ENCODE measurements around the gene NUMA1. TPM values are rescaled to one million over a fixed set of nuclear protein-coding genes. Genes with fewer than 3 reads are reported as not detected.
A peak's percentile ranks its signal among the peaks of the same experiment; 100 is the strongest.

NUMA1 gene
- total and polyA plus RNA-seq, 2 experiments from 2014 or later, result 119 to 417 TPM

DNA sequence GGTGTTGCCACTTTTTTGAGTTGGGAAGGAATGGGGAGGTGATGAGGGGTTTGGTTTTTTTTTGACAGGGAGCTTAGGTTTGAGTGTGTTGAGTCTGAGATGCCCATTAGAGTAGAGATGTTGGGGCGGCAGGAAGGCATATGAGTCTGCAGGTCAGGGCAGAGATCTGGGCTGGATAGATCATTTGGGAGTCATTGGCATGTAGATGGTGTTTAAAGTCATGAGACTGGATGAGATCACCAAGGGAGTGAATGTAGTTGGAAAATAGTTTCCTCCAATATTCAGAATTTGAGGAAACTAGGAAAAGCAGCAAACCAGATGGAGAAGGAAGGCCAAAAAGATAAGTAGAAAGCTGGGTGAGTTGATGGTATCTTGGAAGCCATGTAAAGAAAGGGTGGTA is 34.2 kb upstream of the NUMA1 start:
- TF ChIP-seq, protein P1, sequence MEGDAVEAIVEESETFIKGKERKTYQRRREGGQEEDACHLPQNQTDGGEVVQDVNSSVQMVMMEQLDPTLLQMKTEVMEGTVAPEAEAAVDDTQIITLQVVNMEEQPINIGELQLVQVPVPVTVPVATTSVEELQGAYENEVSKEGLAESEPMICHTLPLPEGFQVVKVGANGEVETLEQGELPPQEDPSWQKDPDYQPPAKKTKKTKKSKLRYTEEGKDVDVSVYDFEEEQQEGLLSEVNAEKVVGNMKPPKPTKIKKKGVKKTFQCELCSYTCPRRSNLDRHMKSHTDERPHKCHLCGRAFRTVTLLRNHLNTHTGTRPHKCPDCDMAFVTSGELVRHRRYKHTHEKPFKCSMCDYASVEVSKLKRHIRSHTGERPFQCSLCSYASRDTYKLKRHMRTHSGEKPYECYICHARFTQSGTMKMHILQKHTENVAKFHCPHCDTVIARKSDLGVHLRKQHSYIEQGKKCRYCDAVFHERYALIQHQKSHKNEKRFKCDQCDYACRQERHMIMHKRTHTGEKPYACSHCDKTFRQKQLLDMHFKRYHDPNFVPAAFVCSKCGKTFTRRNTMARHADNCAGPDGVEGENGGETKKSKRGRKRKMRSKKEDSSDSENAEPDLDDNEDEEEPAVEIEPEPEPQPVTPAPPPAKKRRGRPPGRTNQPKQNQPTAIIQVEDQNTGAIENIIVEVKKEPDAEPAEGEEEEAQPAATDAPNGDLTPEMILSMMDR (IDR thresholded peaks at IDR 0.05; ENCODE audit: low read depth, low read length), result no peak
- no peaks in the 10 kb centered on the region for H3K27me3 ChIP-seq
- peaks cover 7% of the 10 kb centered on the region for H3K4me1 ChIP-seq (ENCODE audit: low read depth)
- H3K9me3 ChIP-seq (ENCODE audit: low read depth), result no peaks in the 10 kb centered on the region
- H3K27ac ChIP-seq, result no peak overlapping the region
- H3K4me3 ChIP-seq, result no peak overlapping the region
- DNase-seq (ENCODE audit: low read depth in 1 of 2, low spot score in 1 of 2), result no peak
- H3K36me3 ChIP-seq, result no peaks in the 10 kb centered on the region

DNA sequence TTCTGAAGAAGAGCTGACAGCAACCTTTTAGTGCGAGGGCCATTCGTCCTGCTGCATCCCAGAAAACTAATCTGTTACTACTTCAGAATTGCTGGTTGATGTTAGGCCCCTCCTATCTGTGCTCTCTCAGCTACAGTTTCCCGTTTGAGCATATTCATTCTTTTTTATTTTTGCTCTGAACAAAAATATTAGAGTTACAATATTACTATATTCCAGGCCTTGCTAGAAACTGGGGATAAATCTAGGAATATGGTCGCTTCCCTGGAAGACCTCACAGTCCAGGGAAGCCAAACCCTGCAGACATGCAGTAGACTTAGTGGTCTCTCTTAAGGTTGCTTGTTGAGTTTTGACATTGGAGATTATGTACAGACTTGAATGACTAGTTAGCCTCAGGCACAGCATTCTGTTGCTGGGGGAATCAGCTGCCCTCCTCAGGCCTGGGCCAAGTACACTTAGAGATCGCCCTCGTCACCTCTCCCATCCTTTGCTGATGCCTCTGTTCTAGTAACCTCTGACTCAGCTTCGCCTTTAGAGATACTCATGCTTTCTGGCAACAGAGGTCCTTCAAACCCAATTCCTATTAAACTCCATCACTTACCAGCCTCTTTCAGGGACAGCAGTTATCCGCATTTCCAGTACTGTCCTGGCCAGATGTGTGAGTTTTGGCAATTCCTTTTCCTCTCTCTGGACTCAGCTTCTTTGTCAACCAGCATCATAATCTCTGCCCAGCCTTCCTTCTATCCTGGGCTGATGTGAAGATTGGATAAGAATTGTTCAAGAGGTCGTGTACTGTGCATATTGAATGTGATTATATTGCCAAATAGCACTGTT is 32.9 kb upstream of the NUMA1 start:
- peak overlapping the region; percentile 44 for H3K4me3 ChIP-seq
- H3K9me3 ChIP-seq (ENCODE audit: low read depth), result no peaks in the 10 kb centered on the region
- TF ChIP-seq, protein P1 (IDR thresholded peaks at IDR 0.05; ENCODE audit: low read depth, low read length), result no peak
- H3K27ac ChIP-seq, result peak overlapping the region; percentile 98
- H3K4me1 ChIP-seq (ENCODE audit: low read depth), result peaks cover 7% of the 10 kb centered on the region
- H3K36me3 ChIP-seq, result no peaks in the 10 kb centered on the region
- DNase-seq (ENCODE audit: low read depth in 1 of 2, low spot score in 1 of 2), result no peak
- no peaks in the 10 kb centered on the region for H3K27me3 ChIP-seq

DNA sequence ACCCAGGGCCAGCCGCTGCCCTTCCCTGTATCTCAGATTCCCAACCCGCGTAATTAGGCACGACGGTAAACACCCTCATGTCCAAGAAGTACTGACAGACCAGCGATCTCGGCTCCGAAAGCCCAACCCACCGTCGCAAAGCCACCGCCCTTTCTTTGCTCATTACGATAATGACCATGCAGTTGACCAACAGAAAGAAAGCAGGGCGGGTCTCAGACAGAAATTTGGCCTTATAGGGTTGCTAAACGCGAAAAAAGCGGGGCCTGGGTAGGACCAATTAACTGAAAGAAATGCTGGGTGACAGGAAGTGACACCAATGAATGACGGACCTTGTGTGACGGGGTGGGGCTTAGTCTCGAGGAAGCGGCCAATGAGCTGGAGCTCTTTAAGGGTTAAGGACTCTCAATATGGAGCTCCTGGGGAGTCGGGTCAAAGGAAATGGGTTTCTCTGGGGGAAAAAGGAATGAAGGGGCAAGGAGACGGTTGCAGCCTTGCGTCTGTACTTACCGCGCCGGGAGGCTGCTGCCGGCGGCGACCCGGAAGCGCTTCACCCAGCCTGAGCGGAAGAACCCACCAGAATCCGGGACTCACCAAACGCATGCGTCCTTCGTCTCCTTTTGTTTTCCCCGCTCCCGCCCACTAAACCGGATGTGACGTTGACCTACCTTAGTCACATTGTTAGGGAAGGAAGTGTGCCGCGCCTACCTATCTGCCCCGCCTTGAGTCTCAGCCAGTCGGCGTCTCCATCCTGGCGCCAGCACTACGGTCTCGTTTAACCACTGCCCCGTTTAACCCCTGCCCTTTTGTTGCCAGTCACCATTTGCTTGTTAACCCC is 32.0 kb upstream of the NUMA1 start, which contains the start of gene ANAPC15:
Gene ANAPC15 (minus strand): TSS at position 553 of the 835 bp plus-strand sequence. CDS start 1,419 bp downstream, outside the sequence.
- TF ChIP-seq, protein P1 (IDR thresholded peaks at IDR 0.05; ENCODE audit: low read depth, low read length), result no peak
- Histone ChIP-seq H3K4me1 (ENCODE audit: low read depth) (peaks cover 7% of the 10 kb centered on the region), H3K4me3 (peak within 1 kb of the TSS; percentile 44), H3K27me3 (no peaks in the 10 kb centered on the region), H3K27ac (peak within 1 kb of the TSS; percentile 98), H3K9me3 (ENCODE audit: low read depth) (no peaks in the 10 kb centered on the region), H3K36me3 (no peaks in the 10 kb centered on the region)
- DNase-seq (ENCODE audit: low read depth in 1 of 2, low spot score in 1 of 2), result peak; percentile 99 to 100

GRCh38 chr11:72111300-72112142 is 31.2 kb upstream of the NUMA1 start:
- Histone ChIP-seq H3K4me3 (peak overlapping the region; percentile 40), H3K27me3 (no peaks in the 10 kb centered on the region), H3K36me3 (no peaks in the 10 kb centered on the region), H3K4me1 (ENCODE audit: low read depth) (peaks cover 7% of the 10 kb centered on the region), H3K27ac (peak overlapping the region; percentile 98), H3K9me3 (ENCODE audit: low read depth) (no peaks in the 10 kb centered on the region)
- no peak for DNase-seq (ENCODE audit: low read depth in 1 of 2, low spot score in 1 of 2)
- TF ChIP-seq, protein P1 (IDR thresholded peaks at IDR 0.05; ENCODE audit: low read depth, low read length), result no peak

GRCh38 chr11:72105888-72106287 is 25.5 kb upstream of the NUMA1 start, which contains the start of gene TOMT:
TOMT (plus strand) TSS chr11:72105924; CDS start chr11:72105952, 28 bp downstream.
- H3K4me3 ChIP-seq, result no peak within 1 kb of the TSS
- TF ChIP-seq, protein P1 (IDR thresholded peaks at IDR 0.05; ENCODE audit: low read depth, low read length), result no peak

More at GRCh38 chr11:72105888-72106287, 25.5 kb upstream of the NUMA1 start, which contains the start of gene TOMT:
- no peak for DNase-seq (ENCODE audit: low read depth in 1 of 2, low spot score in 1 of 2)
- H3K9me3 ChIP-seq (ENCODE audit: low read depth), result no peaks in the 10 kb centered on the region
- no peaks in the 10 kb centered on the region for H3K36me3 ChIP-seq
- H3K27ac ChIP-seq, result no peak within 1 kb of the TSS
- no peaks in the 10 kb centered on the region for H3K27me3 ChIP-seq
- H3K4me1 ChIP-seq (ENCODE audit: low read depth), result peaks cover 10% of the 10 kb centered on the region
